IPS-18c (cell line): ENCODE data around the gene WBP4.
A peak's percentile ranks its signal among the peaks of the same experiment; 100 is the strongest.
"Not testable (repeated sequence)": the region's sequence is repeated elsewhere in the genome, so short reads cannot be mapped to it uniquely, and the experiment has no call there.

Experiments
- H3K4me3 ChIP-seq: 2 replicates; pipeline ENCODE4 v1.7.0; 2013; ENCODE audit warnings: low read depth, mild to moderate bottlenecking, low read length, moderate library complexity; ENCODE audit not compliant: insufficient read depth
- H3K9me3 ChIP-seq: one replicate; pipeline ENCODE4 v1.6.1; 2013; ENCODE audit warnings: mild to moderate bottlenecking, low read length, moderate library complexity; ENCODE audit not compliant: control insufficient read depth, insufficient read depth

WBP4 gene

DNA sequence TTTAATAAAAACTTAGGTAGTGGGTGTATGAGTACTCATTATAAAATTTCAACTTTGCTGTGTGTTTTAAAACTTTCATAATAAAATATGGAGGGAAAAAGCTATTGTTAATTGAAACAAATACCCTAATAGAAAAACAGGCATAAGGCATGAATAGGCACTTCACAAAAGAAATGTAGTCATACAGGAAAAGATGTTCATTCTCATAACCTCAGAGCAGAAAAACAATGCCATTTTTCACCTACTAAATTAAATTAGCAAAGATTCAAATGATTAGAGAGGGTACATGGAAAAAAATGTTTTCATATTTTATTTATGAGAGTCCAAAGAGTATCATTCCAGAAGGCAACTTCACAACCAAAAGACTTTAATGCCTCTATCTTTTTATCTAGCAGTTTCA is 21.6 kb upstream of the WBP4 start:
- Histone ChIP-seq H3K9me3 (no peaks in the 10 kb centered on the region), H3K4me3 (no peak overlapping the region)

DNA sequence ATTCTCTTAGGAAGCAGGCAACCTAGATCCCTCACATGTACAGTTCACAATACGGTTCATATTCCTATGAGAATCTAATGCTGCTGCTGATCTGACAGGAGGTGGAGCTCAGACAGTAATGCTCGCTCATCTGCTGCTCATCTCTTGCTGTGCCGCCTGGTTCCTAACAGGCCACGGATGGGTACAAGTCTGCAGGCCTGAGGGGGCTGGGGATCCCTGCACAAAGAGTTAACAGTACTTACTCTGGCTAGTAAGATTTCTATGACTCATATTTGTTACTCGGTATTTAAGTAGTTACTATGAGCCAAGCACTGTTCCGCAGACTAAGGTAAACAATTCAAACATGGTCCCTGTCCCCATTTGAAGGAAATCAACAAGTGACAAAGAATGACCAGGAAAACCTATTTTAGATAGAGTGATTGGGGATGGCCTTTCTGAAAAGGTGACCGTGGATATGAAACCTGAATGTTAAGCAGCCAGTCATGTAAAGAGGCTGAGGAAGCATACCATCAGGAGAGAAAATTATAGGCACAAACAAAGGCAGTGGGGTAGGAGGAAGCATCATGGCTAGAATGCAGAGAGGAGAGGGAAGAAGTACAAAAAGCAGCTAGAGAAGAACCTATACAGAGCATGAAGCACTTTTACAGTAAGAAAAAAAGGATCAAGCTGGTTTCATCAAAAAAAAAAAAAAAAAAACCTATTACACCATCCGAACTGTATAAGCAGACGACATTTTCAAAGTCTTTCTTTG is 20.6 kb upstream of the WBP4 start:
- H3K4me3 ChIP-seq = no peak overlapping the region
- no peaks in the 10 kb centered on the region for H3K9me3 ChIP-seq

DNA sequence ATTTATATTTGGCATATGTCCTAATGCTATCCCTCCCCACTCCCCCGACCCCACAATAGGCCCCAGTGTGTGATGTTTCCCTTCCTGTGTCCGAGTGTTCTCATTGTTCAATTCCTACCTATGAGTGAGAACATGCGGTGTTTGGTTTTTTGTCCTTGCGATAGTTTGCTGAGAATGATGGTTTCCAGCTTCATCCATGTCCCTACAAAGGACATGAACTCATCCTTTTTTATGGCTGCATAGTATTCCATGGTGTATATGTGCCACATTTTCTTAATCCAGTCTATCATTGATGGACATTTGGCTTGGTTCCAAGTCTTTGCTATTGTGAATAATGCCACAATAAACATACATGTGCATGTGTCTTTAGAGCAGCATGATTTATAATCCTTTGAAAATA is 18.9 kb upstream of the WBP4 start:
- H3K9me3 ChIP-seq, H3K4me3 ChIP-seq: not testable (repeated sequence)

DNA sequence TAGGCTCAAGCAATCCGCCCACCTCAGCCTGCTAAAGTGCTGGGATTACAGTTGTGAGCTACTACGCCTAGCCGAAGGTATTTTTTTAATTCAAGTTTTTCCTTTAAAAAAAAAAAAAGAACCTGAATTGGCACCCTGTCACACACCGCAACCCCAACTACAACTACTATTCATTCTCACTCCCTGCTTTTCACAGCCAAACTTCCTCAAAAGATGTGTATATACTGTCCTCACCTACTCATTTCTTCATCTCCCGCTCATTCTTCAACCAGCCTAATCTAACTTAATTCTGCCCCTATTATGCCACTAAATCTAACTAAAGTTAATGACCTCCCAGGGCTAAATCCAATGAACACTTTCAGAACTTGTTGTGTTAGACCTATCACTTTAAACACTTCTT is 12.7 kb upstream of the WBP4 start:
- Histone ChIP-seq H3K9me3 (peaks cover 6% of the 10 kb centered on the region), H3K4me3 (no peak overlapping the region)

DNA sequence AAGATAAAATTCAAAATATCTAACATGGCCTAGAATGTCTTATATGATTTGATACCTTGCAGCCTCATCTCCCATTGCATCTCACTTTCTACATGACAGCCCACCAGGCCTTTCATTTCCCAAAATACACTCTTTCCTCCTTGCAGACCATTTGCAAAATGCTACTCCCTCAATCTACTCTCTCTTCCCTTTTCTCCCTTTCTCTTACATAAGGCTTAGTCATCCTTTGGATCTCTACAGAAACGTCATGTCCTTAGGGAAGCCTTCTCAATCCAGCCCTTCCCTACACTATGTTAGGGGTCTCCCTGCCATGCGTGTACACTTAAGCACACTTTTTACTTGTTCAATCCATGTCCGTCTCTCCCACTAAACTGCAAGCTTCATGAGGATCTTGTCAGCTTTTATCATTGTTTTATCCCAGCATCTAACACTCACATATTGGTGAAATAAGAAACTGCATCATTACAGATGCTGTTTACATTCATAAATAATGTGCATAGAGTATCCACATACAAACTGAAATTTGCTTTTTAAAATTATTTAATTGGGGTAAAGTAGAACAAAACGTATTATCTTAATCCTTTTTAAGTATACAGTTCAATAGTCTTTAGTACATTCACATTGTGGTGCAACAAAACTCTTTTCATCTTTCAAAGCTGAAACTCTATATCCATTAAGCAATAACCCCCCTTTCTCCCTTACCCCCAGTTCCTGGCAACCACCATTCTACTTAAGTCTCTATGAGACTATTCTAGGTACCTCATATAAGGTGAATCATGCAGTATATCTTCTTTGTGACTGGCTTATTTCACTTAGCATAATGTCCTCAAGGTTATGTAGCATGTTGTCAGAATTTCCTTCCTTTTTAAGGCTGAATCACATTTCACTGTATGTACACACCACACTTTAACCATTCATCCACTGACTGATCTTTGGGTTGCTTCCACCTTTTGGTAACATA is 11.5 kb upstream of the WBP4 start:
- Histone ChIP-seq H3K4me3 (no peak overlapping the region), H3K9me3 (peaks cover 6% of the 10 kb centered on the region)

GRCh38 chr13:41052441-41052840 is 8.9 kb upstream of the WBP4 start:
- Histone ChIP-seq H3K4me3 (no peak overlapping the region), H3K9me3 (peaks cover 3% of the 10 kb centered on the region)

GRCh38 chr13:41053384-41053826 is 7.9 kb upstream of the WBP4 start:
- no peaks in the 10 kb centered on the region for H3K9me3 ChIP-seq
- no peak overlapping the region for H3K4me3 ChIP-seq

DNA sequence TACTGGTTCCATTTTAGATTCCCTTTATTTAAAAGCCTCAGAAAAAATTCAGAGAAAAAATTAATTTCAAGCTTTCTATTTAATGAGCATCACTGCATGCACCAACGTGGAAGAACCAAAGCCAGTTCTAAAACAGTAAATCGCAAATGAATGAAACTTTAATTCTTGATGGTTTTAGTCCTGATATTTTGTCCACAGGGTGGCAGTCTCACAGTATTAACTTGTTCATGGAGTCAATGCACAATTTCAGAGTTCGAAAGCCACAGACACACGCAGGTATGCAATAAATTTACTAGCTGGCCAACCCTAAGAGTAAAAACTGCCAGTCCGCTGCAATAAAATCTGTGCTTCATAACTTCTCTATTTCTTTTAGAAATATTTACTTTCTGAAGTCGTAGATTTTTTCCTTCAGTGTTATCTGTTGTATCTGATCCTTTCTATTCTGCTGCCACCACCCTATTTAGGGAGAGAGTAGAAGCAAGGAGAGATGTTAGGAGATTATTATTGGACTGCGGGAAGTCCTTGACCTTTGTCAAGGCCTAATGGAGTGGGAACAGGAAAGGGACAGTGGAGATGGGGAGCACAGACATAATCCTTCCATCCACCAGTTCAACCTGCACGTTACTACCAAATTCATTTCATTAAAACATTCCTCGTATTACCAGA is 7.0 kb upstream of the WBP4 start:
- no peak overlapping the region for H3K4me3 ChIP-seq
- H3K9me3 ChIP-seq = no peaks in the 10 kb centered on the region

GRCh38 chr13:41054919-41055619 is 6.2 kb upstream of the WBP4 start:
- H3K9me3 ChIP-seq = no peaks in the 10 kb centered on the region
- H3K4me3 ChIP-seq = no peak overlapping the region

GRCh38 chr13:41056194-41056593 is 5.1 kb upstream of the WBP4 start:
- H3K4me3 ChIP-seq = no peak overlapping the region
- H3K9me3 ChIP-seq = no peaks in the 10 kb centered on the region

GRCh38 chr13:41056826-41057711 is 4.2 kb upstream of the WBP4 start:
- Histone ChIP-seq H3K9me3 (no peaks in the 10 kb centered on the region), H3K4me3 (no peak overlapping the region)

DNA sequence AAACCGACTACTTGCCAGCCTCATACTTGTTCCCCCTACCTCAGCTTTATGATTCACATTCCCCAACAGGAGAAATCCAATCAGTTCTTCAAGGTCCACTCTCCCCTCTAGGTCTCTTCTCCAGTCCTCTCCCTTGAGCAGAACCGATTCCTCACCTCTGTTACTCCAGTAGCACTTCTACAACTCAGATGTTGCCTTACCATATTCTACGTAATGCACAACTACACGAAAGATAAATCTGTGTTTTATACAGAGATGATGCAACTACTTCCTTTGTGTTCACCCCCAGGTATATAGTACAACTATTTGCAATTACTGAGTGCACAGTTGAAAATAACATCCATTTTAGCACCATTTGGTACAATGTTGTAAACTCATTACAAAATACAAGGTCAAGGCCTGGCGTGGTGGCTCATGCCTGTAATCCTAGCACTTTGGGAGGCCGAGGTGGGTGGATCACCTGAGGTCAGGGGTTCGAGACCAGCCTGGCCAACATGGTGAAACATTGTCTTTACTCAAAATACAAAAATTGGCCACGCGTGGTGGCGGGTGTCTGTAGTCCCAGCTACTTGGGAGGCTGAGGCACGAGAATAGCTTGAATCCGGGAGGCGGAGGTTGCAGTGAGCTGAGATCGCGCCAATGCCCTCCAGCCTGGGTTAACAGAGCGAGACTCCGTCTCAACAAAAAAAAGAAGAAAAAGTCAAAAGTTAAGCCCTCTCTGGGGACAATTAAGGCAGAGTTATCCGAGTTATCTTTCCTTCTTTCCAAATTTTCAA is 2.8 kb upstream of the WBP4 start:
- Histone ChIP-seq H3K4me3 (no peak overlapping the region), H3K9me3 (no peaks in the 10 kb centered on the region)

DNA sequence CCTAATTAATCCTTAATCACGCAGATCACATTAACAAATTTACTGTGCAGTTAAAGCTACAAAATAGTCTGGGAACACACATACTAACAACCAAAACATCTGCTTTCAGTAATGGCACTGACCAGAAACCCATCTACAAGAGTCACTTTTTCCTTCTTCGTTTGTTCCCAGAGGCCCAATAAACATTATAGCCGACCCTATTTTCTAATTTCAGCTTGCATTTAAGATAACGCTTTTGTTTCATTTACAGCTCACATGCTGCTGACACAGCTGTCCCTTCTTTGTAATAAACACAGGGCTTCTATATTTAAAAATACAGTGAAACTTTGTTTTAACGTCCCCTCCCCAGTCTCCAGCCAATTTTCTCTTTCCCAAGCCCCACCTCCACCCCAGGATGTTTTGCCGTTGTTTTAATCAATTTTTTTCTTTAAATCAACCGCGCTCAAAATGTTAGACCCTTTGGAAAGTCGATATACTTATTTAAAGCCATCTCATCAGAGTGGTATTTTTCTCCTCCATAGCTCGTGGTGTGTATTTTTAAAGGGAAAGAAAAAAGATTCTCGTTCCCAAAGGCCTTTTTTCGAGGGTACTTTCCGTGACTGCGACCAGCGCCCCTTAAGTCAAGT is 1.7 kb upstream of the WBP4 start:
- Histone ChIP-seq H3K4me3 (peak overlapping the region; percentile 89), H3K9me3 (no peaks in the 10 kb centered on the region)

- Histone ChIP-seq H3K4me3 (peak overlapping the region; percentile 89), H3K9me3 (no peaks in the 10 kb centered on the region)
Observed at GRCh38 chr13:41060082-41060723, 1.1 kb upstream of the WBP4 start.

GRCh38 chr13:41060724-41061074 is 610 bp upstream of the WBP4 start:
- Histone ChIP-seq H3K4me3 (peak overlapping the region; percentile 89), H3K9me3 (no peaks in the 10 kb centered on the region)
